Measurements from ENCODE around the gene STRAP.

- TF ChIP-seq CTCF (IDR thresholded peaks at IDR 0.05) (no peak), EZH2phosphoT487 (IDR thresholded peaks at IDR 0.05; ENCODE audit: borderline replicate concordance, low read depth) (no peak), FOXM1 (IDR thresholded peaks at IDR 0.05; ENCODE audit: low read depth) (no peak), GABPA (IDR thresholded peaks at IDR 0.05; ENCODE audit: low read depth) (no peak)
Measured at GRCh38 chr12:15863984-15864383, 18.2 kb upstream of the STRAP start.

Measured in SK-N-SH (cell line).